Lower leg skin (tissue), 3 donors: Measurements from ENCODE around the gene STRN4.

Experiments
- POLR2A ChIP-seq, 2 donors: fragments of 450-650 bp; IDR thresholded peaks; one replicate each; pipeline ENCODE4 v1.6.1; 2016 to 2017; ENCODE audit warnings: antibody characterized with exemption in 2 of 2, mild to moderate bottlenecking in 1 of 2, moderate library complexity in 1 of 2
- TF ChIP-seq, protein P1 (sequence below), 3 donors: fragments of 450-650 bp; IDR thresholded peaks; one replicate each; pipeline ENCODE4 v1.5.1; 2016; ENCODE audit warnings: antibody characterized with exemption in 3 of 3, mild to moderate bottlenecking in 3 of 3, moderate library complexity in 2 of 3

GRCh38 chr19:46729696-46730095, 16.6 kb downstream of the STRN4 start:
- TF ChIP-seq, protein P1, sequence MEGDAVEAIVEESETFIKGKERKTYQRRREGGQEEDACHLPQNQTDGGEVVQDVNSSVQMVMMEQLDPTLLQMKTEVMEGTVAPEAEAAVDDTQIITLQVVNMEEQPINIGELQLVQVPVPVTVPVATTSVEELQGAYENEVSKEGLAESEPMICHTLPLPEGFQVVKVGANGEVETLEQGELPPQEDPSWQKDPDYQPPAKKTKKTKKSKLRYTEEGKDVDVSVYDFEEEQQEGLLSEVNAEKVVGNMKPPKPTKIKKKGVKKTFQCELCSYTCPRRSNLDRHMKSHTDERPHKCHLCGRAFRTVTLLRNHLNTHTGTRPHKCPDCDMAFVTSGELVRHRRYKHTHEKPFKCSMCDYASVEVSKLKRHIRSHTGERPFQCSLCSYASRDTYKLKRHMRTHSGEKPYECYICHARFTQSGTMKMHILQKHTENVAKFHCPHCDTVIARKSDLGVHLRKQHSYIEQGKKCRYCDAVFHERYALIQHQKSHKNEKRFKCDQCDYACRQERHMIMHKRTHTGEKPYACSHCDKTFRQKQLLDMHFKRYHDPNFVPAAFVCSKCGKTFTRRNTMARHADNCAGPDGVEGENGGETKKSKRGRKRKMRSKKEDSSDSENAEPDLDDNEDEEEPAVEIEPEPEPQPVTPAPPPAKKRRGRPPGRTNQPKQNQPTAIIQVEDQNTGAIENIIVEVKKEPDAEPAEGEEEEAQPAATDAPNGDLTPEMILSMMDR (IDR thresholded peaks at IDR 0.05), result no peak
- no peak for TF ChIP-seq POLR2A (IDR thresholded peaks at IDR 0.05)
